T-helper 2 cell (primary cell): ENCODE data around the gene PRRG4.
"Not testable (repeated sequence)": the region's sequence is repeated elsewhere in the genome, so short reads cannot be mapped to it uniquely, and the experiment has no call there.

Experiments
- DNase-seq, 5 experiments: peaks; one replicate each; pipeline versions ENCODE4 v3.0.0 to v3.0.0-alpha.2; 2012 to 2022

The PRRG4 gene

GRCh38 chr11:32886180-32886579 lies 56.5 kb downstream of the PRRG4 start:
- no peak for DNase-seq

- not testable (repeated sequence) for DNase-seq
Observed at GRCh38 chr11:32887707-32888383, 58.1 kb downstream of the PRRG4 start.

- DNase-seq, result not testable (repeated sequence)
Observed at GRCh38 chr11:32888384-32888710, 58.6 kb downstream of the PRRG4 start.

DNA sequence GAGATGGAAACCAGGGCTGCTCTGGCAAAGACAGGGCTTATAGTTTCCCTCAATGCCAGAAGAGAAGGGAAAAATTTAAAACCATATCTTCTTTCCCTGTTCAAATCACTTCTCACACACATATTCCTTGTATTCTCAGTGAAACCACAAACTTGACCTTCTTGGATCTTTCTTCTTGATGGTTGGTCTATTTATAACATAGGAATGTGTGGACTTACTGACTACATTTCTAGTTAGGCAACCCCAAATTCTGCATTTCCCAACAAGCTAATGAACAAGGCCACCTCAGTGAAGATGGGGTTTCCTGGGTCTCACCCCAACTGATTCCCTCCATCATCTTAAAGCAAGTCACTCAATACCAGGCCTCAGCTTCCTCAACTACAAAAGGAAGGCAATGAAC lies 59.1 kb downstream of the PRRG4 start:
- DNase-seq, result no peak

DNA sequence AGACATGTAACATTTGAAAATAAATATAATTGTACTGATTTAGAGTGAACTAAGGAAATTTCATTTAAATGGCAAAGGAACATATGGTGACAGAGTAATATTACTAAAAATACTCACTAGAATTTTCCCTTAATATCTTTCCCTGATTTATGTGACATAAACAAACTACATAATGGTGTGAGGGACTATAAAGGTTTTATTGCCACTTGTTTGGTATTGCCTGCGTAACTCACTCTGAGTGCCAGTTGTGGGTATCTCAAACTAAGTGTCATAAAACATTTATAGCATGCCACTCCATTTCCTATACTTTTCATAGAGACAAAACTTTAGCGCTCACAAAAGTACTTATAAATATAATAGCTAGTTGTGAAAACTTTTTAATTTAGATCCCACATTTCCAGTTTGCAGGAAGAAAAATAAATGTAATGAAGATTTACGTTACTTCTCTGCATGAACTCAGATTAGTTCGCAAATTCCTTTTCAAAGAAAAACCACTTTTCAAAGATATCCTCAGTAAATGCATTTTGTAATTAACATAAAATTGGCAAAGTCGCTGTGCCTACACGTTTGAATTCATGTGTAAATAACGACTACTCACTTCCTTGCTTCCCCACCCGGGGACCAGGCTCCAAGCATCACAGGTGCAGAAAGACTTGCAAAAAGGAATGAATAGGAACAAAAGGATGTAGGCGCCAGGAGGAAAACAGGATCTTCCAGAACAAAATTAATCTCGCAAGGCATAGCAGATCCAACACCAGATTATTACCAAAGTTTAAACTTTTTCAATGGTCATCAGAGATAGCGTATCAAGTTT lies 61.3 kb downstream of the PRRG4 start:
- no peak for DNase-seq

- peak in 1 of 5 experiments; percentile 22 for DNase-seq
Observed at GRCh38 chr11:32891657-32892354, 62.1 kb downstream of the PRRG4 start.

DNA sequence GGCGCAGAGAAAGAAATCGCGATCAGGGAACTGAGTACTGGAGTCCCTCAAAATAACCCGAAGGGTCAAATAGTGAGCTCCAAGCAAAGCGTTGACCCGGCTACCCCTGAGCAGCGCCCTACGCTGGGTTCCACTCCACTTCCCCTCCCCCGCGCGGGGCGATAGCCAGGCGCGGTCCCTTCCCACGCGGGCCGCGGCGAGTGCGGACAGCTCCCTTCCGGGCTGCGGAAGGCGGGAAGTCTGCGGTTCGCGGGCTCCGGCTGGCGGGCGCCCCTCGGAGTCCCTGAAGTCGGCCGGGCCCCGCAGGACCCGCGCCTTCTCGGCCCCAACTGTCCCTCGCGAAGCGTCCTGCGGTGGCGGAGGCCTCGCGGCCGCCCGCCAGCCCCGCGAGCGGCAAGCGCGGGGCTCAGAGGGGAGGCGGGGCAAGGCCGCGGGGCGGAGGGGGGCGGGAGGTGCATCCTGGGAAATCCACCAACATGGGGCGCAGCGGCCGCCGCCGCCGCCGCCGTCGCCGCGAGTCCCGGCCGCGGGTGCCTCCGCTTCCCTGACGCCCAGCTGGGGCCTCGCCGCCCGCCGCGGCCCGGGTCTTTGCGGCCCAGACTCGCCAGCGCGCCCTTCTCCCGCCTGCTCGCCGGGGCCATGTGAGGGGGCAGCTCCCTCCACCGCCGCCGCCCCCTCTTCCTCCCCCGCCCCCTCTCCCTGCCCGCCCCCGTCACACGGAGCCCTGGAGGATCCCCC lies 62.8 kb downstream of the PRRG4 start, which contains the start of gene QSER1:
Gene QSER1, plus strand, starts transcription at position 457 of the 738 bp plus-strand sequence. CDS start 315 bp downstream, outside the sequence.
- peak; percentile 42 to 82 (median 60) for DNase-seq

- DNase-seq, result peak in 2 of 5 experiments; percentile 43 to 60
Observed at GRCh38 chr11:32893093-32893342, 63.3 kb downstream of the PRRG4 start.

- peak in 3 of 5 experiments; percentile 16 to 38 (median 21) for DNase-seq
Observed at GRCh38 chr11:32893343-32894148, 63.8 kb downstream of the PRRG4 start.

DNA sequence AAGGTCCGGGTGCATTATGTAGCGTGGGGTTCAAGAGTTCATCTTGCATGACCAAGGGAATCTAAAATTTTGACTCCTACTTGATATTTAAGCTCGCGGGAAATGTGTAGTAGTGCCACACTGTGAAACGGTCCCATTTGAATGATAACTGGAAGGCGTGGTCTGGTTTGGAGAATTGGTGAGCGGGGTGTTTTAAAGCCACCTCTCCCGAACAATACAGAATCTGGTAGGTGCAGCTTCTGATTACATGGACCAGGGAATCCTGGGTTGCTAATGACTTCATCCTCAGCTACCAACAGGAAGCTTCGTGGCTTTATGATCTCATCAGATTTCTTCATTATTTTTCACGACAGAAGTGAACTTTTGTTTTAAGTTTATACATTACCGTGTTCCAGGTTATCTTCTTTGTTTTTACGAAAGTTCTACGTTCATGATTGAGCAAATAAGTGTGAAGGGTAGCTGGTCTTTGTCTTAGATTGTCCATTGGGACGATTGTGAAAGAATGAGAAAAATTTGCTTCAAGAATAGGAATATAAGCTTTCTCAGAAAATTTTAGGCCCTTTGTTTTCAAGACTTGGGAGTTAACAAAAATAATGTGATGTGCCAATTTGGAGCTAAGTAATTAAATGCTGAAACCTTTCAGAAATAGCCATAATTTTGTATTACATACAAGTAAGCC lies 64.6 kb downstream of the PRRG4 start:
- peak in 1 of 5 experiments; percentile 67 for DNase-seq

DNA sequence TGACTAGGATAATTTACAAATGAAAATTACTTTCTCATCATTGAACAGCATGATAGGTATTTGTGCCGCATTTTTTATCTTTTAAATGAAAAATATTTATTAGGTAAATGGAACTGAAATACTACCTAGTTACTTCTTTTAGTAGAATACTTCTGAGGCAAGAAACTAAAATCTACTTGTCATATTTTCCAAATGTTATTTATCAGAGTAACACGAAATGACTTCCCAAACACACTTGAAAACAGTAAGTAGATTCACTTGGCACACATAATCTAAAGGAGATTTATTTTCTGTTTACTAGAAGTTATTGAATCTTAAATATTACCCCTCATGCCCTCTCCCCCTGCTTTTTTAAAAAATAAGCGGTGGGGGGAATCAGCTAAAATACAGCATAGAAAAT lies 65.2 kb downstream of the PRRG4 start:
- no peak for DNase-seq

DNA sequence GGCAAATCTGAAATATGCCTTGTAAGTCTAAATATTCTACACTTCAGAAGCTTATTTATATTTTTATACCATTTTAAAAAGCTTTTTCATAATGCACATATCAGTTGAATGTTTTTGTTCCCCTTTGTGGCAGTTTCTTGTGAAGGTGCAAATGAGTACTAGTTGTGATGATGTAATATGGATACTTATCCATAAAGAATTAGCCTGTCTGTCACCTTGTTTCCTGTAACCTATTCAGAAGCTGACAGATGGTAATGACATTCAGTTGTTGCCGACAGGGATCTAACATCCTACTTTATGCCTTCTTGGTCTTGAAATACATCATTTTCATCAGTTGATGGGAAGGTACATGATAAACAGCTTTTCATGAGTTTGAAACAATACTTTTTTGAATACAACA lies 65.7 kb downstream of the PRRG4 start:
- DNase-seq, result no peak

GRCh38 chr11:32897103-32897502 lies 67.4 kb downstream of the PRRG4 start:
- no peak for DNase-seq

GRCh38 chr11:32899438-32899837 lies 69.7 kb downstream of the PRRG4 start:
- peak in 1 of 5 experiments; percentile 26 for DNase-seq

DNA sequence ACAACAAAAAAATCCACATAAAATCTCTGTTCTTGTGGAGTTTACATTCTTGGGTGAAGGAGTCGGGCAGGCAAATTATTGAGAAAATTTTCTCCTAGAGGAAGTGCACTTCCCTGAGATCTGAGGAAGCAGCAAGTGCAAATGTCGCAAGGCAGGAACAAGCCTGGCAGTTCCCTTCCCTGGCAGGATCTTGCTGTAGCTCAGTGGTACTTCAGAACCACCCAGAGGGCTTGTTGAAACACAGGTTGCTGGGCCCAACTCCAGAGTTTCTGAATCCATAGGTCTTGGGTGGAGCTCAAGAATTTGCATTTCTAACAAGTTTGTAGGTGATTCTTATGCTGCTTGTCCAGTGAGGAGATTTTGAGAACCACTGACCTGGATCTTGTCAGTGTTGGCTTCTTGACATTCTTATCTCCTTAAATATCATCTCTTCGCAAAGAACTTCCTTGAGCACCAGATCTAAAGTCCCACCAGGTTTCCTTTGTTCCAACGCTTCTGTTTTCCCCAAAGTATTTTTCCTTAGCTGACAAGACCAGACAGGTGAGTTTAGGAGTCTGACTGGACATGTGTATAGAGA lies 72.5 kb downstream of the PRRG4 start:
- DNase-seq, result no peak

DNA sequence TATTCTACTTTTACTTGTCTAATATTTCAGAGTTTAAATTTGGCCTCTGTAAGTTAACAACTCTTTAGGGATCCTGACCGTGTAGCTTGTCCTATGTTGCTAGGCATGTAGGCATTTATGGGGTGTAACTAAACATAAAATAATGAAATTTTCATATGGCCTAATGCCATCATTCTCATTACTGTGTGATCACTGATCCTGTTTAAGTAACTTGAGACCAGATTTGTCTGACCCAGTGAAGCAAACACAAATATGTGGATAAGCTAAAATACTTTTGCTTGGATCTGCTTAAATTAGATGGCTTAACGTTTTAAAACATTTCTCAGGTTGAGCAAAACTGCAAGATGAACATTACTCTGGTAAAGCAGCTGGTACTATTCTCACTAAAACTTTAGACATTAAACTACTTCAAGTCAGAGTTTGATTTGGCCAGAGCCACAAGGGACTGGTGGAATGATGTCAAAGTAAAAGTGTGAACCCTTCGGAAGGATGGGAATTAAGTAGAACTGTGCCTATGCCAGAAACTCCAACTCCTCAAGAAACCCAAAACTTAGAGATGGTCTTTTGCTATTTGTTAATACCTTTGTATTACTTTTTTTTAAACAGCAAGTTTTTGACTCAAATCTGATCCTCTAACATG lies 75.4 kb downstream of the PRRG4 start:
- DNase-seq, result no peak
